Subcutaneous adipose tissue (tissue), 4 donors: ENCODE data around the gene AGBL4. TPM values are rescaled to one million over a fixed set of nuclear protein-coding genes. Genes with fewer than 3 reads are reported as not detected.

Experiments
- total RNA-seq, 4 donors: library from RNA; depleted of rRNA; stranded (reverse); fragments of >200 nt; gene quantifications; one replicate each; pipeline ENCODE4 v1.1.0, GENCODE V29; 2016
- TF ChIP-seq, protein P1 (sequence below): fragments of 450-650 bp; IDR thresholded peaks from one replicate; pipeline ENCODE4 v1.5.1; 2016; ENCODE audit warnings: low read depth, mild to moderate bottlenecking, control low read depth, antibody characterized with exemption, moderate library complexity

AGBL4 gene
- total RNA-seq, 4 donors from 2014 or later = 0.16 to 3.6 (median 0.59) TPM

DNA sequence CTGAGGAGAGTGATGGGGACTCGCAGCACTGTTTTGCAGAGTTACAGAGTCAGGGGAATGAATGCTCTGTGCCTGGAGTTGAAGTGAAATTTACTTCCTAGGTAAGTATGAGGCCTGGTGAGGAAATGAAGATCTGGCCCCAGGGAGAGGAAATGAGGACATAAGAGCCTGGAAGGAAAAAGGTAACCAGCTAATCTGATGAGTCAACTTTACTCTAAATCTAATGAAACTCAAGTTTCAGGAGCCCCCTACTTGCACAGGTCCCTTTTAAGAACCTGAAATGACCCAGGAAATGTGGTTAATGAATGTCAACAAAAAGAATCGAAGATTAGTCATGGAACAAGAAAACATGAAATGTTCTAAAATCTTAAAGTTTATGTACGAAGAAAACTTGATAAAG, 599.0 kb downstream of the AGBL4 start:
- TF ChIP-seq, protein P1, sequence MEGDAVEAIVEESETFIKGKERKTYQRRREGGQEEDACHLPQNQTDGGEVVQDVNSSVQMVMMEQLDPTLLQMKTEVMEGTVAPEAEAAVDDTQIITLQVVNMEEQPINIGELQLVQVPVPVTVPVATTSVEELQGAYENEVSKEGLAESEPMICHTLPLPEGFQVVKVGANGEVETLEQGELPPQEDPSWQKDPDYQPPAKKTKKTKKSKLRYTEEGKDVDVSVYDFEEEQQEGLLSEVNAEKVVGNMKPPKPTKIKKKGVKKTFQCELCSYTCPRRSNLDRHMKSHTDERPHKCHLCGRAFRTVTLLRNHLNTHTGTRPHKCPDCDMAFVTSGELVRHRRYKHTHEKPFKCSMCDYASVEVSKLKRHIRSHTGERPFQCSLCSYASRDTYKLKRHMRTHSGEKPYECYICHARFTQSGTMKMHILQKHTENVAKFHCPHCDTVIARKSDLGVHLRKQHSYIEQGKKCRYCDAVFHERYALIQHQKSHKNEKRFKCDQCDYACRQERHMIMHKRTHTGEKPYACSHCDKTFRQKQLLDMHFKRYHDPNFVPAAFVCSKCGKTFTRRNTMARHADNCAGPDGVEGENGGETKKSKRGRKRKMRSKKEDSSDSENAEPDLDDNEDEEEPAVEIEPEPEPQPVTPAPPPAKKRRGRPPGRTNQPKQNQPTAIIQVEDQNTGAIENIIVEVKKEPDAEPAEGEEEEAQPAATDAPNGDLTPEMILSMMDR = no peak

DNA sequence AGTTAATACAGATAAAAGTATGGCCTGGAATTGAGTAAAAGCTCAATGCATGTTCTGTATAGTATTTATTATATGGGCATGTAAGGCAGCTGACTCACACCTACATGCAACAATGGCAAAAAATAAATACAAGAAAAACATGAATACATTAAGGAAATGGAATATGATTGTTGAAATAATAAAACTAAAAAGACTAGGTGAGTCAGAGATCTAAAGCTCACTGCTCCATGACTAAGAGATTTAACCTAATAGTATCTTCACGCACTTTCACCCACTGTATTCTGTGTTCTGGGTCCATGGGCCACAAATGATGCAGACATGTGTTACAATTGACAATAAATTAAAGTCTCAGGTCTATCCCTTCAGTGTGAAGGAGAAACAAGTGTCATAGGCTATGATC, 607.0 kb downstream of the AGBL4 start:
- TF ChIP-seq, protein P1 = no peak

DNA sequence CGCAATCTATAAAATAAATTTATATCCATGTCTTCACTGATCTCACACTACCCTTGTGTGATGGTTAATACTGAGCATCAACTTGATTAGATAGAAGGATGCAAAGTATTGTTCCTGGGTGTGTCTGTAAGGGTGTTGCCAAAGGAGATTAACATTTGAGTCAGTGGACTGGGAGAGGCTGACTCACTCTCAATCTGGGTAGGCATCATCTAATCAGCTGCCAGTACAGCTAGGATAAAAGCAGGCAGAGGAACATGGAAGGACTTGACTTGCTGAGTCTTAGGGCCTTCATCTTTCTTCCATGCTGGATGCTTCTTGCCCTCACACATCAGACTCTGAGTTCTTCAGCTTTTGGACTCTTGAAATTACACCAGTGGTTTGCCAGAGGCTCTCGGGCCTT, 615.4 kb downstream of the AGBL4 start:
- TF ChIP-seq, protein P1 = no peak

DNA sequence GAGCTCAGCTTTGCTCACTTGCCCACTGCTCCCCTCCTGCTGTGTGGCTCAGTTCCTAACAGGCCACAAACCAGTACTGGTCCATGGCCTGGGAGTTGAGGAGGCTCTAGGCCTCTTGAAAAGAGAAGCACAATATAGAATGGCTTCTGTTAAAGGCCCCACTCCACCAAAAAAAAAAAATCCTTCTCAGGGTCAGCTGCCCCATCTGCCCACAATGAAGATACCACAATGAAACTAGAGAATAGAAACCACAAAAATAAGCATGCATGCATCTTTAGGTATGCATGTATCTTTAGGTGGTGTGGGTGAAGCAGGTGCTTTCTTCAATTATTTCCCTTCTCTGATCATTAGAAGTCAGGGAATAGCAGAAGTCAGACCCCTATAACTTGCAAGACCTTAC, 626.7 kb downstream of the AGBL4 start:
- TF ChIP-seq, protein P1 = no peak

DNA sequence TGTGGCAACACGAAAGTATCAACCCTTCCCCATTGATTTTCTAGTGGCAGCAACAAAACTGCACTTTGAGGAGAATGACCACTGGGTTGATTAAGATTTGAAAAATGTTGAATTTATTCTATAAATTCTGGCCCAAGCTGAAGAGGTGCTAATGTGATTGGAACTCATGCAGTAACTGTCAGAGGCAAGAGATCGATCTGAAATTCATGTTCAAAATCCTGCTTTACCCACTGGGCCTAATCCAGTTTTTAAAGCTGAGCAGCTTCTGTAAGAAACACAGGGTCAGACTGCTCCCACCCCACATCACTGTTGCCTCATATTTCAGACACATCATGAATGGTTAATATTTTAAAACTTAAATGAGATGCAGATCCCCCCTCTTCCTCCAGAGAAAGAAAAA, 629.6 kb downstream of the AGBL4 start:
- TF ChIP-seq, protein P1 = no peak

DNA sequence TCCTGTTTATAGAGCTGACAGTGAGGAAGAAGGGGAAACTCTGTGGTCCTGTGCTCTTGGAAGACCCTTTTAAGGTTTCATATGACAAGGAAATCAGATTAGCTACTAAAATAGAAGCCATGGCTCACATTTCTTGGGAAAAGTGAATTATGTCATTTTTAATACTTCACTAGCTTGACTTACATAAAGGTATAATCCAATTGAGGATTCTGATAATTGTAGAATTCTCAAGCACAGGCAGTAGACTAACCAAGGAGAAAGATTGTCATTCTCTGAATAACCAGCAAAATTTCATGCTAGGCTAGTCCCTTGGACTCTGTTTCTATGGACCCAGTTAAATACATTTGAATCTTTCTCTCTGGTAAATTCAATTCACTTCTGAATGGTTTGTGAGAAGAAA, 634.1 kb downstream of the AGBL4 start:
- TF ChIP-seq, protein P1 = no peak

DNA sequence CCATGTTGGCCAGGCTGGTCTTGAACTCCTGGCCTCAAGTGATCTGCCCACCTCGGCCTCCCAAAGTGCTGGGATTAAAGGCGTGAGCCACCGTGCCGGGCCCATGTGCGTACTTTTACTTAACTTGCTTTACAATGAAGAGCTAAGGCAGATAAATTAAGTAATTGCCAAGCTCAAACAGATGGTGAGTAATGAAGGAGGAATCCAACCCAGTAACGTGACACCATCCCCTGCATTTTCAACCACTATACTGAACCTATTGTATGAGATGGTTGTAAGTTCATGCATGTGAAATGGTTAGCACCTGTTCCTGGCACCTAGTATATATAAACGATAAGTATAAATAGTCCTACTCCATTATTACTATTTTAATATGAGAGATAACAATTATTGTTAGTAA, 659.1 kb downstream of the AGBL4 start:
- TF ChIP-seq, protein P1 = no peak
